ENCODE data around the gene GP5. TPM values are rescaled to one million over a fixed set of nuclear protein-coding genes. Genes with fewer than 3 reads are reported as not detected.

The GP5 gene
- polyA plus RNA-seq, 2 of the 4 experiments (the other 2 are of a cell fraction): not detected

- ChIA-PET CTCF (interaction anchor here (0.7 to 1.3 kb wide), 3 partner anchors 16 to 88 kb away, joined by 3 to 6 read pairs (median 5); no protein-coding TSS in a partner anchor), POLR2A (interaction anchor here (0.5 kb wide), 1 partner anchor 746 kb away, joined by 4 read pairs; no protein-coding TSS in a partner anchor)
- peaks cover 12% of the 10 kb centered on the region; the same call in 2 of the 3 replicates for H3K4me1 ChIP-seq
- no peak overlapping the region for H3K27ac ChIP-seq
- no peaks in the 10 kb centered on the region for H3K9me3 ChIP-seq
- no peak overlapping the region for H3K4me2 ChIP-seq
- FAIRE-seq (no peak), ATAC-seq (no peak), DNase-seq (ENCODE audit: low read depth in 1 of 2, low spot score in 1 of 2) (no peak)
- no peak overlapping the region for H3K4me3 ChIP-seq
- TF ChIP-seq HES2 (IDR thresholded peaks at IDR 0.05): no peak
These were observed 23.1 kb upstream of the GP5 start for GRCh38 chr3:194422188-194422587.

- Histone ChIP-seq H3K27ac (no peak overlapping the region), H3K4me2 (no peak overlapping the region), H3K4me3 (no peak overlapping the region), H3K4me1 (peaks cover 12% of the 10 kb centered on the region; the same call in 2 of the 3 replicates), H3K9me3 (no peaks in the 10 kb centered on the region)
- DNase-seq (ENCODE audit: low read depth in 1 of 2, low spot score in 1 of 2) (no peak), ATAC-seq (no peak), FAIRE-seq (no peak)
- POLR2A ChIA-PET: no interaction called here
- CTCF ChIA-PET: no interaction called here
- WGBS (ENCODE audit: missing lambda C conversion rate): 92% methylated on average over 2 of the region's 2 CpGs
- no peak for TF ChIP-seq ATOH8 (CRISPR knock-in tag; IDR thresholded peaks at IDR 0.05; ENCODE audit: low read depth)
- no peak for TF ChIP-seq ELK1 (IDR thresholded peaks at IDR 0.05; ENCODE audit: low read depth, low read length)
- no peak for TF ChIP-seq EP300 (IDR thresholded peaks at IDR 0.05)
- no peak for TF ChIP-seq HES2 (IDR thresholded peaks at IDR 0.05)
- TF ChIP-seq GATA3 (IDR thresholded peaks at IDR 0.05; ENCODE audit: borderline replicate concordance): no peak
- TF ChIP-seq MAZ (IDR thresholded peaks at IDR 0.05; ENCODE audit: borderline replicate concordance, low read depth, low read length): no peak
- TF ChIP-seq CEBPB (IDR thresholded peaks at IDR 0.05): no peak
These were observed 19.6 kb upstream of the GP5 start for GRCh38 chr3:194418671-194419070.

- ATAC-seq (0 out of 6 replicates have a peak, but pooled peaks of 1 of the 2 experiments have one; percentile 39), FAIRE-seq (no peak), DNase-seq (ENCODE audit: low read depth in 1 of 2, low spot score in 1 of 2) (no peak)
- no peaks in the 10 kb centered on the region for H3K9me3 ChIP-seq
- CTCF ChIA-PET: interaction anchor here (1.3 to 1.4 kb wide), 2 partner anchors 64 to 73 kb away, joined by 6 to 8 read pairs; no protein-coding TSS in a partner anchor
- H3K4me2 ChIP-seq: no peak overlapping the region
- POLR2A ChIA-PET: no interaction called here
- H3K27ac ChIP-seq: no peak overlapping the region
- WGBS (ENCODE audit: missing lambda C conversion rate): 59% methylated on average over 7 of the region's 7 CpGs
- no peak overlapping the region for H3K4me3 ChIP-seq
- no peak for TF ChIP-seq TP53 (CRISPR knock-in tag; IDR thresholded peaks at IDR 0.05)
- TF ChIP-seq JUN (IDR thresholded peaks at IDR 0.05): no peak
- TF ChIP-seq CHD2 (IDR thresholded peaks at IDR 0.05; ENCODE audit: low read length, partially characterized antibody): no peak
- peaks cover 3% of the 10 kb centered on the region; the same call in 1 of the 3 replicates for H3K4me1 ChIP-seq
These were observed 8.4 kb upstream of the GP5 start for GRCh38 chr3:194407423-194407822.

- no peaks in the 10 kb centered on the region for H3K9me3 ChIP-seq
- CTCF ChIA-PET: interaction anchor here (1.0 to 2.4 kb wide), 6 partner anchors 9 to 69 kb away, joined by 3 to 6 read pairs (median 6); partner anchors contain the start of gene LRRC15
- no peak overlapping the region for H3K27ac ChIP-seq
- no peak for FAIRE-seq
- no peak overlapping the region for H3K4me3 ChIP-seq
- TF ChIP-seq BHLHE40 (IDR thresholded peaks at IDR 0.05; ENCODE audit: low read depth, low read length): no peak
- no peak for TF ChIP-seq JUN (IDR thresholded peaks at IDR 0.05)
- no peak for TF ChIP-seq RFX5 (IDR thresholded peaks at IDR 0.05)
- no peak for TF ChIP-seq NFE2L2 (conservative IDR thresholded peaks at IDR 0.05; ENCODE audit: low read length)
- TF ChIP-seq HOXB5 (CRISPR knock-in tag; IDR thresholded peaks at IDR 0.05): no peak
- TF ChIP-seq SREBF2 (IDR thresholded peaks at IDR 0.05): no peak
- no peak for TF ChIP-seq FOXS1 (CRISPR knock-in tag; IDR thresholded peaks at IDR 0.05)
- no peak for TF ChIP-seq CEBPB (IDR thresholded peaks at IDR 0.05)
- no peak for TF ChIP-seq CHD2 (IDR thresholded peaks at IDR 0.05; ENCODE audit: low read length, partially characterized antibody)
- no peak for TF ChIP-seq CHD4 (IDR thresholded peaks at IDR 0.05; ENCODE audit: borderline replicate concordance)
- DNase-seq (ENCODE audit: low read depth in 1 of 2, low spot score in 1 of 2): no peak
- ATAC-seq: no peak
- POLR2A ChIA-PET: no interaction called here
- 82% methylated on average over 2 of the region's 2 CpGs for WGBS (ENCODE audit: missing lambda C conversion rate)
- peaks cover 3% of the 10 kb centered on the region; the same call in 1 of the 3 replicates for H3K4me1 ChIP-seq
- H3K4me2 ChIP-seq: no peak overlapping the region
These were observed 6.7 kb upstream of the GP5 start for GRCh38 chr3:194405766-194406165.

All from A549 (cell line).